ENCODE measurements around the gene L3MBTL2. TPM values are rescaled to one million over a fixed set of nuclear protein-coding genes. Genes with fewer than 3 reads are reported as not detected.
A peak's percentile ranks its signal among the peaks of the same experiment; 100 is the strongest.
"Not testable (repeated sequence)": the region's sequence is repeated elsewhere in the genome, so short reads cannot be mapped to it uniquely, and the experiment has no call there.

Gene L3MBTL2
- total RNA-seq (2014; rRNA removed; shearing (Covaris generic)): 16.4 and 16.9 TPM in 2 replicates
- polyA plus RNA-seq (2014; cell fraction: nucleus; rRNA removed): 19.1 and 20.0 TPM in 2 replicates

DNA sequence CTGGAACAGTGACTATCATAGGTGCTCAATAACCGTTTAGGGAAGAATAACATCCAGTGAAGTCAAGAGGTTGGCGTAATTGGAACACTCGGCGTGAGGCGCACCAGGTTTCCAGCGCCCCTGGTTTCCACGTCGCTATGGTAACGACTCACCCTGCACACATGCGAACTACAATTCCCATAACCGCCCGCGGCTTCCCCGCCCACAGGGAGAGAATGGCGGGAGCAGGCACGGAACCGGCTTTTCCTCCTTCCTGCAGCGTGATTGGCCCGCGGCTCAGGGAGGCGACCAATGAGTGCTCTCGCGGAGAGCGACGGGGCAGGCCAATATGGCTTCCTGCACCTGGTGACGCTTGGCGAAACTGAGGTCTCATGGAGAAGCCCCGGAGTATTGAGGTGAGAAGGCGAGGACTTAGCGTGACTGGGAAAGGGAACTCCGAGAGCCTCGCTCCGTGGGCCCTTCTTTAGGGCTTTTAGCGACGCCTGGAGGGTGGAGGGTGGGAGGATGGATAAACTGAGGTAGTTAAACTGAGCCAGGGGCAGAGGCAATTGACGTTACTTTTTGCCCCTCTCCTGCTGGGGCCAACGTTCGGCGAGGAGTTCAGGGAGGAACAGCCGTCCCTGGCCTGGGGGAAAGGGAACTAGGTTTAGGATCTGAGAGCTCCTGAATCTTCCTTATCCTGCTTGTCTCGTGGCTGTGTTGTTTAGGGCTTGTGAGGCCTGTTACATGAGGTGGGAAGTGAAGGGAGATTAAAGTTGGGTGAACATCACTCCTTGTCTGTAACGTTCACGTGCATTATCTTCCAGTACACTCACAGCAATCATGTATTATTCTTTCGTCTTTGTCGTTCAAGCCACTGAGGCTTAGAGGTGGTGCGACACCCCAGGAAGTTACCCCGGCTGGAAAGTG, at the start of gene L3MBTL2:
TSS of gene L3MBTL2 (plus strand) at position 321 of the 909 bp plus-strand sequence. CDS start at position 372, 51 bp downstream.
- peak; percentile 93 for DNase-seq (ENCODE audit: extremely low read depth, low read depth)

DNA sequence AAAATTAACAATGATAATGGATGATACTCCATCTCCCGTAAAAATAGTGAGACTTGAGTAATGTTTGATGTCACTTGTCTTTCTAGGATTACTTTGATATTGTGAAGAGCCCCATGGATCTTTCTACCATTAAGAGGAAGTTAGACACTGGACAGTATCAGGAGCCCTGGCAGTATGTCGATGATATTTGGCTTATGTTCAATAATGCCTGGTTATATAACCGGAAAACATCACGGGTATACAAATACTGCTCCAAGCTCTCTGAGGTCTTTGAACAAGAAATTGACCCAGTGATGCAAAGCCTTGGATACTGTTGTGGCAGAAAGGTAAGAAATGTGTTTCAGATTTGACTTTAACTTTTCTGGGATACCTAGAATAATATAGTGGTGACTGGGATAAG, 48.0 kb upstream of the L3MBTL2 start:
- no peak for DNase-seq (ENCODE audit: extremely low read depth, low read depth)

DNA sequence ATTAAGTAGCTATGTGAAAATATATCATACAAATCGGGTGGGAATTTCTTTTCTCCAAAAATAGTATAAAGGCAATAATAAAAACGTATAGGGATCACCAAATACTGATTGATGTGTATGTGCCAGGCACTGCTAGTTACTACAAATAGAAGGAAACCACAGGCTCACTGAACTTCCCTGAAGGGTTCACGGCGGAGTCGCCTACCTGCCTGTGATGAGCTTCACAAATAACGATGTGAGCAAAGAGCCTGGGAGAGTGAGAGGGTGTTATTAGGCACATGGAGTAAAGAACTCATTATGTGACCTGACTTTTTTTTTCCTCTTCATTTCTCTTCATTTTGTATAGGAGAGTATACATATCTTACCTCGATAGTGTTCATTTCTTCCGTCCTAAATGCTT, 36.0 kb upstream of the L3MBTL2 start:
- DNase-seq (ENCODE audit: extremely low read depth, low read depth): no peak

DNA sequence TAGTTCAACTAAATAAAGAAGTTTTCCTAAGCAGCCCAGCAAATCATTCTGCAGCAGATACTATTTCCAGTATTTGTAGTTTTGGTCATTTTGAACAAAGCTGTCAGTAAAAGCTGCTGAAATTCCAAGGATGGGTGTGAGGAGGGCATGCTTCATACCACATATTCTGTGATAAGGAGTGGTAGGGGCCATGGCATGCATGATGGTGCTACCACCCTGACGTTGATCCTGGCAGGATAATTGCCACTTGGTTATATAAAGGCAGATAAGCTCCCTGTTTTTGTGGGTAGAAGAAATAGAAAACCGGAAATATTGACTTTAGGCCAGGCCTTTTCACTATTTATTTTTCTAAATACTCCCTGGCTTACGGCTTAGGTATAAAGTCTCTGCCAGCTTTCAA, 33.1 kb upstream of the L3MBTL2 start:
- no peak for DNase-seq (ENCODE audit: extremely low read depth, low read depth)

DNA sequence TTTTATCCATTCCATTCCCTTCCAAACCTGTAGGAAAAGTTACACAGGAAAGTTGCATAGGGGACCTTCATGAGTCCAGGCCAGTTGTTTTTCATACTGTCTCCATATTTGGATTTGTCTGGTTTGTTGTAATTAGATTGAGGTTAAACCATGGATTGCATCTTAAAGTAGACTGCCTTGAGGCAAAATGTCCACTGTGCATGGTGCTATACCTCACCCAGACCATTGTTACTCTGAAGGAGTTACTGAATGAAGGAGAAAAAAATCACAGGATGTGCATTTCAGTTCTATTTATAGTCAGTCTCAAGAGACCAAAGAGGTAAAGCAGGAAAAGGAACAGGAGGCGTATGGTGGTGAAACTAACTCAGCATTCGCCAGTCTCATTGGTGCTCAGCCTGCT, 29.6 kb upstream of the L3MBTL2 start:
- no peak for DNase-seq (ENCODE audit: extremely low read depth, low read depth)

DNA sequence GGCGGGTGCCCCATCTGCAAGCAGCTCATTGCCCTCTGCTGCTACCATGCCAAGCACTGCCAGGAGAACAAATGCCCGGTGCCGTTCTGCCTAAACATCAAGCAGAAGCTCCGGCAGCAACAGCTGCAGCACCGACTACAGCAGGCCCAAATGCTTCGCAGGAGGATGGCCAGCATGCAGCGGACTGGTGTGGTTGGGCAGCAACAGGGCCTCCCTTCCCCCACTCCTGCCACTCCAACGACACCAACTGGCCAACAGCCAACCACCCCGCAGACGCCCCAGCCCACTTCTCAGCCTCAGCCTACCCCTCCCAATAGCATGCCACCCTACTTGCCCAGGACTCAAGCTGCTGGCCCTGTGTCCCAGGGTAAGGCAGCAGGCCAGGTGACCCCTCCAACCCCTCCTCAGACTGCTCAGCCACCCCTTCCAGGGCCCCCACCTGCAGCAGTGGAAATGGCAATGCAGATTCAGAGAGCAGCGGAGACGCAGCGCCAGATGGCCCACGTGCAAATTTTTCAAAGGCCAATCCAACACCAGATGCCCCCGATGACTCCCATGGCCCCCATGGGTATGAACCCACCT, 28.0 kb upstream of the L3MBTL2 start:
- no peak for DNase-seq (ENCODE audit: extremely low read depth, low read depth)

DNA sequence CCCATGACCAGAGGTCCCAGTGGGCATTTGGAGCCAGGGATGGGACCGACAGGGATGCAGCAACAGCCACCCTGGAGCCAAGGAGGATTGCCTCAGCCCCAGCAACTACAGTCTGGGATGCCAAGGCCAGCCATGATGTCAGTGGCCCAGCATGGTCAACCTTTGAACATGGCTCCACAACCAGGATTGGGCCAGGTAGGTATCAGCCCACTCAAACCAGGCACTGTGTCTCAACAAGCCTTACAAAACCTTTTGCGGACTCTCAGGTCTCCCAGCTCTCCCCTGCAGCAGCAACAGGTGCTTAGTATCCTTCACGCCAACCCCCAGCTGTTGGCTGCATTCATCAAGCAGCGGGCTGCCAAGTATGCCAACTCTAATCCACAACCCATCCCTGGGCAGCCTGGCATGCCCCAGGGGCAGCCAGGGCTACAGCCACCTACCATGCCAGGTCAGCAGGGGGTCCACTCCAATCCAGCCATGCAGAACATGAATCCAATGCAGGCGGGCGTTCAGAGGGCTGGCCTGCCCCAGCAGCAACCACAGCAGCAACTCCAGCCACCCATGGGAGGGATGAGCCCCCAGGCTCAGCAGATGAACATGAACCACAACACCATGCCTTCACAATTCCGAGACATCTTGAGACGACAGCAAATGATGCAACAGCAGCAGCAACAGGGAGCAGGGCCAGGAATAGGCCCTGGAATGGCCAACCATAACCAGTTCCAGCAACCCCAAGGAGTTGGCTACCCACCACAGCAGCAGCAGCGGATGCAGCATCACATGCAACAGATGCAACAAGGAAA, 27.3 kb upstream of the L3MBTL2 start:
- no peak for DNase-seq (ENCODE audit: extremely low read depth, low read depth)

DNA sequence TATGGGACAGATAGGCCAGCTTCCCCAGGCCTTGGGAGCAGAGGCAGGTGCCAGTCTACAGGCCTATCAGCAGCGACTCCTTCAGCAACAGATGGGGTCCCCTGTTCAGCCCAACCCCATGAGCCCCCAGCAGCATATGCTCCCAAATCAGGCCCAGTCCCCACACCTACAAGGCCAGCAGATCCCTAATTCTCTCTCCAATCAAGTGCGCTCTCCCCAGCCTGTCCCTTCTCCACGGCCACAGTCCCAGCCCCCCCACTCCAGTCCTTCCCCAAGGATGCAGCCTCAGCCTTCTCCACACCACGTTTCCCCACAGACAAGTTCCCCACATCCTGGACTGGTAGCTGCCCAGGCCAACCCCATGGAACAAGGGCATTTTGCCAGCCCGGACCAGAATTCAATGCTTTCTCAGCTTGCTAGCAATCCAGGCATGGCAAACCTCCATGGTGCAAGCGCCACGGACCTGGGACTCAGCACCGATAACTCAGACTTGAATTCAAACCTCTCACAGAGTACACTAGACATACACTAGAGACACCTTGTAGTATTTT, 26.6 kb upstream of the L3MBTL2 start:
- no peak for DNase-seq (ENCODE audit: extremely low read depth, low read depth)

DNA sequence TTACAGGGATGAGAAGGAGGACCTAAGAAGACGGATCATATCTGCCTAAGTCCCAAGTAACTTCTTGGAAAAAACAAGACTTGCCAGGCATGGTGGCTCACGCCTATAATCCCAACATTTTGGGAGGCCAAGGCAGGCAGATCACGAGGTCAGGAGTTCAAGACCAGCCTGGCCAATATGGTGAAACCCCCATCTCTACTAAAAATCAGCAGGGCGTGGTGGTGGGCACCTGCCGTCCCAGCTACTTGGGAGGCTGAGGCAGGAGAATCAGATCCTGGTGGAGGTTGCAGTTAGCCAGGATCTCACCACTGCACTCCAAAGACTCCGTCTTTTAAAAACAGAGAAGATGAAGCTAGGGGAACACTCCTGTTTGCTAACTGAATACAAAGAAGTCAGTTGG, 24.8 kb upstream of the L3MBTL2 start:
- not testable (repeated sequence) for DNase-seq (ENCODE audit: extremely low read depth, low read depth)

DNA sequence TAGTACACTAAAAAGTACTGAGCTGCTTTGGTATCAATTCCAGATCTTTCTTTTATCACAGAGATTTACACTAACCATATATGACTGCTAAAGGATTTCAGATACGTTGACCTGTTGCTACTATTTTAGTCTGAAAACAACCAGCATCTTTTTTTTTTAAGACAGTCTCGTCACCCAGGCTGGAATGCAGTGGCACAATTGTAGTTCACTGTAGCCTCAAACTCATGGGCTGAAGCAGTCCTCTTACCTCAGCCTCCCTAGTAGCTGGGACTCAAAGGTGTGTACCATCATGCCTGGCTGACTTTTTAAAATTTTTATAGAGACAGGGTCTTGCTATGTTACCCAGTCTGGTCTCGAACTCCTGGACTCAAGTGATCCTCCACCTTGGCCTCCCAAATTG, 24.2 kb upstream of the L3MBTL2 start:
- DNase-seq (ENCODE audit: extremely low read depth, low read depth): no peak

DNA sequence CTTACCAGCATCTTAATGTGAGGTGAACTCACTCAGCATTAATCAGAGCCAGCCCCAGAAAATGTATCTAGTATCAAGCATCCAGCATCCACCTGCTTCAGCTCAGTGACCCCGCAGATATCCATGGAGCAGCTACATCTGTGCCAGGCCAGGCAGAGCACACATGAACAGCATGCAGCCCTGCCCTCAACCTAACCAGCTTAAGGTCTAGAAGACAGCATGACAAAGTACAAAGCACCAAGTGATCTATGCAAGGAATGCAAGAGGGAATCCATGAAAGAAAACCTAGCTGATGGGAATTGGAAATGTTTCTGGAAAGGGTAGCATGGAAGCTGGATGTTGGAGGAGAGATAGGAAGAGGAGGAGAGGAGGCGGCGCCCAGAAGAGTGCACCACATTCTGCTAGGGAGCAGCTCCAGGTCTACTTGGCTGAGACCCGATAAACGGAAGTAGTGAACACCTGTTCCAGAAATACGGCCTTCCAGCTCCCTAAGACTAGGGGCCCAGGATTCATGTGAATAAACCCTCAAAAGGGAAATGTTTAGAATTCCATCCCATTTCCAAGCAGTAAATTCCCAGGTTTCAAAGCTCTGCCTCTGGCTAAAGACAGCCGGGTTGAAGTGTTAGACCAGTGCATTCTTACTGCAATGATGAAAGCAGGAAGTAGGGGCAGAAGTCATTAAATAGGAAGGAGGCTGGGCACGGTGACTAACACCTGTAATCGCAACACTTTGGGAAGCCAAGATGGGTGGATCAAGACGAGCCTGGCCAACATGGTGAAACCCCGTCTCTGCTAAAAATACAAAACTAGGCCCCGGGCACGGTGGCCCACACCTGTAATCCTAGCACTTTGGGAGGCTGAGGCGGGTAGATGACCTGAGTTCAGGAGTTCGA, 23.5 kb upstream of the L3MBTL2 start:
- DNase-seq (ENCODE audit: extremely low read depth, low read depth): no peak

DNA sequence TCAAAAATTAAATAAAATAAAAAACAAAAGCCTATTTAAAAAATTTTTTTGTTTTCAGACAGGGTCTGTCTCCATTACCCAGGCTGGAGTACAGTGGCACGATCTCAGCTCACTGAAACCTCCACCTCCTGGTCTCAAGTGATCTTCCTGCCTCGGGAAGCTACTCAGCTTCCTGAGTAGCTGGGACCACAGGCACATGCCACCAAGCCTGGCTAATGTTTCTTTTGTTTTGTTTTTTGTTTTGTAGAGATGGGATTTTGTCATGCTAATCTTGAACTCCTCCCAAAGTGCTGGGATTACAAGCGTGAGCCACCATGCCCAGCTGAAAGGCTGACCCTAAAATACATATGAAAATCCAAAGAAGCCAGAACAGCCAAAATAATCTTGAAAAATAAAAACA, 20.4 kb upstream of the L3MBTL2 start:
- no peak for DNase-seq (ENCODE audit: extremely low read depth, low read depth)

DNA sequence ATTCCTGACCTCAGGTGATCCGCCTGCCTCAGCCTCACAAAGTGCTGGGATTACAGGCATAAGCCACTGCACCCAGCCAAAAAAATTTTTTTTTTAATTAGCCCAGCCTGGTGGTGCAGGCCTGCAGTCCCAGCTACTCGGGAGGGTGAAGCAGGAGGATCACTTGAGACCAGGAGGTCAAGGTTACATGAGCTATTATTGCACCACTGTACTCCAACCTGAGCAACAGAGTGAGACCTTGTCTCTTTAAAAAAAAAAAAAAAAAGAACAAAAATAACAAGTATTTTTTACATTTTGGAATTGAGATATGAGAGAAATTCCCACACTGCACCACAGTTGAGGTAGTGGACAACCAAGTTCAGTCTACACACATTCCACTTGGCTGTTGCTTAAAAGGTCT, 13.6 kb upstream of the L3MBTL2 start:
- no peak for DNase-seq (ENCODE audit: extremely low read depth, low read depth)

DNA sequence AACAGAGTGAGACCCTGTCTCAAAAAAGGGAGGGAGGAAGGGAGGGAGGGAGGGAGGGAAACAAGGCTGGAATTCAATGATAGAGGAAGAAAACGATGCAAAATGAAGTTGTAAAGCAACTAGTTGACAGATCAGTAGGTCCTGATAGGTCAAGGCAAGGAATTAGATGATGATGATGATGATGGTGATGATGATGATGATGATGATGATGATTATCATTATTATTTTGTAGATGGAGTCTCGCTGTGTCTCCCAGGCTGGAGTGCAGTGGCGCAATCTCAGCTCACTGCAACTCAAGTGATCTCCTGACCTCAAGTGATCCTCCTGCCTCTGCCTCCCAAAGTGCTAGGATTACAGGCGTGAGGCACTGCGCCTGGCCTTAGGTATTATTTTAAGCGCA, 11.3 kb upstream of the L3MBTL2 start:
- DNase-seq (ENCODE audit: extremely low read depth, low read depth): no peak

DNA sequence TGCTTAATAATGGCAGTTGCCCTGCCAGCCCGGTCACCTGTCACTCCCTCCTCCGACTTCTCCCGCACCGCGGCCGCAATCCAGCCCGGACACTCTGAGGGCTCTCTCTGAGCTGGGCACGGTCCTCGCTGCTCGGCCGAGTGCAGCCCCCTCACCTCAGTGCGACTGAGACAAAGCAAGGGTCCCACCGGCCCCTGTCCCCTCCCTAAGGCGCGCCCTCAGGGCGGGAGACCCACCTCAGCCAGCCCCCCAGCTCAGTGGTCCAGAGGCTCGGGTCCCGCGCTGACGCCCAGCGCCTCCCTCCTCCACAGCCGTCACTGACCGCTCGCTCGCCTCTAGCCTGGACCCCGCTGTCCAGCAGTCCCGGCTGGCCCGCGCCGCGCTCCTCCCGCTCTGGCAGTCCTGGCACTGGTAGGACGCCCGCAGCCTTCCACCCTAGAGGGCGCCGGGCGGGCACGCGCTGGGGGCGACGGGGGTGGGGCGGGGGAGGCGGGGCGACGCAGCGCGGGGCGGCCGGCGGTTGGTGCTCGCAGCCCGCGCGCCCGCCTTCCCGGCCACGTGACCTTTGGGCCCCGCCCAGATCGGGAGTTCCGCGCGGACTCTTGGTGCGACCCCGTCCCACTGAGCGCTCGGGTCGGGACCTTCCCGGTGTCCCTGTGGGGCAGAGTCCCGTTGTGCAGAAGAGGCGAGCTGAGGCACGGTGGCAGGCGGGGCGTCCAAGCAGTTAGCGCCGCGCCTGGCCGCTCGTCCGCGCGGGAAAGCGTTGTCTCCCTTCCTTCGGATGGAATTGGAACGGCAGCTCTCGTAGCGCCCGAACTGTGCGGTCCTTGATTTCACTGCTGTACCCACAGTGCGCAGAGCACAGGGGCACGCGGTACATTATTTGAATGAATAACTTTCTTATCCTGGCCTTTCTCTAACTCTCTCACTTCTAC, 7.8 kb upstream of the L3MBTL2 start:
- DNase-seq (ENCODE audit: extremely low read depth, low read depth): peak; percentile 47

DNA sequence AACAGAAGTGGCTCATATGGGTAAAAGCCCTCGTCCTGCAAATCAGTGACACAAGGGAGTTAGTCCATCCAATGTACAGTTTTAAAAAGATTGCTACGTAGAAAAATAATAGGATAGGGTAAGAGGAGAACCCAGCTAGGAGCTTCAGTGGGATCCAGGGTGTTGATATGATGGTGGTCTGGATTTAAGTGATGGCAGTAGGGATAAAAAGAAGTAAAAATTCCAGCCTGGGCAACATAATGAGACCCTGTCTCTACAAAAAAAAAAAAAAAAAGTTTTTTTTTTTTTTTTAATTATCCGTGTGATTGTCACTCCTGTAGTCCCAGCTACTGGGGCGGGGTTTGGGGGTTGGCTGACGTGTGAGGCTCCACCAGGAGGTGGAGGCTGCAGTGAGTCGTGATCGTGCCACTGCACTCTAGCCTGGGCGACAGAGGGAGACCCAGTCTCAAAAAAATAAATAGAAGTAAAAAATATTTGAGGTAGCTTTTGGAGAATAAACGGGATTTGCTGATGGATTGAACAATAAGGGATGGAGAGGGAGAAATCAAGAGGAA, 7.0 kb upstream of the L3MBTL2 start:
- no peak for DNase-seq (ENCODE audit: extremely low read depth, low read depth)

DNA sequence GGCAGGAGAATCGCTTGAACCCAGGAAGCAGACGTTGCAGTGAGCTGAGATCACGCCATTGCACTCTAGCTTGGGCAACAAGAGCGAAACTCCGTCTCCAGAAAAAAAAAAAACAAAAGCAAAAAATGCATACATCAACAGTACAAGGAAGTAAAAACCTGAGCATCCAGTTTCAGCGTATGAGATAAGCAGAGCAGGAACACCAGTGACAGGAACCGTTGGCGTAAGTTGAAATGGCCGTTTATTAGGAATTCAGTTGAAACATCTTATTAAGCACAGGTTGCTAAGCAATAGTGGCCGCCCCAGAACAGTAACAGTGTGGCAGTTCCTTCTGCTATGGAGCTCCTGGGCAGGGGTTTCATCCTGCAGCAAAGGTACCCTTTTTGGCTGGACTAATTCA, 4.0 kb upstream of the L3MBTL2 start:
- no peak for DNase-seq (ENCODE audit: extremely low read depth, low read depth)

DNA sequence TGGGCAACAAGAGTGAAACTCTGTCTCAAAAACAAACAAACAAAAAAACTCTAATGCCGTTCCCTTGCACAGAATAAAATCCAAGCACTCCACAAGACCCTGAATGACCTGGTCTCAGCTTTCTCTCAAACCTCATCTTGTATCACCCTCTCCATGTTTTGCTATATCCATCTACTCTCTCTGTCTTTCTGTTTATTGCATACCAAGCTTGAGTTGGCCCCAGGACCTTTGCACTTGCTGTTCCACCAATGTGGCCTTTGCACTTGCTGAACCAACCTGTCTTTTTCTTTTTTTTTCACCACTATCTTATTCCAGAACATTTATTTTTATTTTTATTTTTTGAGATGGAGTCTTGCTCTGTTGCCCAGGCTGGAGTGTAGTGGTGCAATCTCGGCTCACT, 2.0 kb upstream of the L3MBTL2 start:
- DNase-seq (ENCODE audit: extremely low read depth, low read depth): no peak

DNA sequence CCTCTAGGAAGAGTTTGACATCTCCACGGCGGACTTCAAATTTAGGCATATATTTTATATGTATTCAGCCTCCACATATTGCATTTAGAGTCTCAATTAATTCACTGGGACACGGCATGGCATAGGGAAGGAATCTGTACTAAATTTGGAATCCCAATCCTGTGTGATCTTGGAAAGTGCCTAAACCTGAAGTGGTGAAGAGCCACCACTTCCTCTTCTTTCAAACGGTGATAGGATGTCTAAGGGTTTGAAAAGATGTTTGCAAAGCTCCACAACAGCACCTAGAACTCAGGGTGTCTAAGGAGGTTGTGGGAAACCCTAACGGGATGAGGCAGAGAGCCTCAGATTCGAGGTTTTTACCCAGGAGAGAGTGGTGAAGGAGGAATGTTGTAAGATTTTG, 1.0 kb upstream of the L3MBTL2 start:
- DNase-seq (ENCODE audit: extremely low read depth, low read depth): no peak

All from NCI-H460 (cell line).